ENCODE data around the gene NECAB2.

Gene NECAB2

GRCh38 chr16:83968306-83968851, 335 bp downstream of the NECAB2 start:
- DNase-seq = no peak

- no peak for DNase-seq
Measured at GRCh38 chr16:83968891-83969649, 1.0 kb downstream of the NECAB2 start.

GRCh38 chr16:83969771-83970429, 1.9 kb downstream of the NECAB2 start:
- no peak for DNase-seq

- no peak for DNase-seq
Measured at GRCh38 chr16:83970430-83970815, 2.4 kb downstream of the NECAB2 start.

- no peak for DNase-seq
Measured at GRCh38 chr16:83971165-83972130, 3.4 kb downstream of the NECAB2 start.

GRCh38 chr16:83972256-83973008, 4.4 kb downstream of the NECAB2 start:
- no peak for DNase-seq

- no peak for DNase-seq
Measured at GRCh38 chr16:83973077-83973476, 5.0 kb downstream of the NECAB2 start.

GRCh38 chr16:83973581-83974385, 5.7 kb downstream of the NECAB2 start:
- DNase-seq = no peak

- no peak for DNase-seq
Measured at GRCh38 chr16:83974475-83974874, 6.4 kb downstream of the NECAB2 start.

- no peak for DNase-seq
Measured at GRCh38 chr16:83975590-83976260, 7.7 kb downstream of the NECAB2 start.

- DNase-seq = no peak
Measured at GRCh38 chr16:83977056-83977815, 9.2 kb downstream of the NECAB2 start.

- DNase-seq = no peak
Measured at GRCh38 chr16:83978401-83978904, 10.4 kb downstream of the NECAB2 start.

GRCh38 chr16:83979441-83979840, 11.4 kb downstream of the NECAB2 start:
- no peak for DNase-seq

- no peak for DNase-seq
Measured at GRCh38 chr16:83980794-83981193, 12.8 kb downstream of the NECAB2 start.

- DNase-seq = no peak
Measured at GRCh38 chr16:83981799-83982198, 13.8 kb downstream of the NECAB2 start.

- DNase-seq = no peak
Measured at GRCh38 chr16:83983491-83983890, 15.4 kb downstream of the NECAB2 start.

GRCh38 chr16:83989300-83989699, 21.3 kb downstream of the NECAB2 start:
- DNase-seq = no peak

GRCh38 chr16:83990492-83990891, 22.4 kb downstream of the NECAB2 start:
- DNase-seq = no peak

- DNase-seq = no peak
Measured at GRCh38 chr16:83992624-83993023, 24.6 kb downstream of the NECAB2 start.

GRCh38 chr16:83994087-83994486, 26.0 kb downstream of the NECAB2 start:
- DNase-seq = no peak

All from activated CD4-positive, alpha-beta T cell treated with anti-CD3 and anti-CD28 coated beads for 48 hours (primary cell).